Body of pancreas (tissue), 4 donors: Measurements from ENCODE around the gene POLD1. TPM values are rescaled to one million over a fixed set of nuclear protein-coding genes. Genes with fewer than 3 reads are reported as not detected.
"Not testable (repeated sequence)": the region's sequence is repeated elsewhere in the genome, so short reads cannot be mapped to it uniquely, and the experiment has no call there.

Experiments used
- ATAC-seq: fragments of 150-250 bp; one replicate; pipeline ENCODE4 v1.9.1; 2016
- DNase-seq, 4 donors: peaks; one replicate each; pipeline ENCODE4 v3.0.0-alpha.2; 2019
- H3K27ac ChIP-seq, 4 donors: fragments of 200-600 bp; sonication (generic); 1 replicate in 3 of 4; 2 replicates in 1 of 4; pipeline versions ENCODE4 v1.5.1 to v1.6.1; 2016 to 2019; ENCODE audit warnings: mild to moderate bottlenecking in 1 of 4, mixed read lengths in 1 of 4, moderate library complexity in 1 of 4
- H3K27me3 ChIP-seq, 2 donors: fragments of 200-600 bp; sonication (generic); one replicate each; pipeline ENCODE4 v1.6.0; 2016; ENCODE audit warnings: mild to moderate bottlenecking in 1 of 2
- H3K36me3 ChIP-seq, 2 donors: fragments of 200-600 bp; sonication (generic); replicated peaks in 1 of 2; 2 replicates each; pipeline ENCODE4 v1.5.1; 2016; ENCODE audit warnings: low read depth in 2 of 2; ENCODE audit not compliant: insufficient read depth in 1 of 2
- H3K4me1 ChIP-seq: fragments of 200-600 bp; sonication (generic); one replicate; pipeline ENCODE4 v1.6.0; 2016
- H3K4me3 ChIP-seq, 2 donors: fragments of 200-600 bp; sonication (generic); 1 replicate in 1 of 2; 2 replicates in 1 of 2; pipeline ENCODE4 v1.5.1; 2016 to 2019
- H3K9me3 ChIP-seq, 3 donors: fragments of 200-600 bp; sonication (generic); 1 replicate in 2 of 3; 2 replicates in 1 of 3; pipeline ENCODE4 v1.5.1; 2016
- CTCF ChIP-seq, 7 experiments: fragments of 450-650 bp in 4 of 7; fragments of 200-600 bp in 3 of 7; sonication (generic) in 3 of 7; IDR thresholded peaks; one replicate each; pipeline ENCODE4 v1.5.1; 2016 to 2019; ENCODE audit warnings: antibody characterized with exemption in 7 of 7
- POLR2A ChIP-seq, 3 donors: fragments of 450-650 bp; IDR thresholded peaks; one replicate each; pipeline ENCODE4 v1.6.1; 2016; ENCODE audit warnings: antibody characterized with exemption in 3 of 3, mild to moderate bottlenecking in 2 of 3
- WGBS, 2 donors: methylation state at CpG; one replicate each; pipeline ENCODE4 v1.1.5; 2017; 5-methylcytosine and 5-hydroxymethylcytosine counted together
- intact Hi-C: fragments of 100-400 bp; cut with DNase I; formaldehyde crosslinking; loops from one replicate; pipeline ENCODE4 v1.15.1; 2023
- total RNA-seq, 2 donors: library from RNA; depleted of rRNA; stranded (reverse); fragments of >200 nt; gene quantifications; one replicate each; pipeline ENCODE4 v1.1.0, GENCODE V29; 2016

POLD1 gene
- total RNA-seq: 10 to 100 TPM; 13.2 to 13.8 TPM

GRCh38 chr19:50383852-50384684 lies at the start of gene POLD1:
POLD1 (plus strand) TSS chr19:50384347; CDS start chr19:50398852, 14,505 bp downstream.
- intact Hi-C loops: no loop called here
- DNase-seq: peak; percentile 99 to 100 (median 100)
- Histone ChIP-seq H3K27me3 (no peaks in the 10 kb centered on the region), H3K4me1 (peaks cover 18% of the 10 kb centered on the region), H3K4me3 (peak within 1 kb of the TSS; percentile 48 to 53), H3K27ac (peak within 1 kb of the TSS; percentile 66 to 86 (median 74)), H3K36me3 (peaks cover 0 to 13% of the 10 kb centered on the region in 2 donors), H3K9me3 (no peaks in the 10 kb centered on the region)
- TF ChIP-seq POLR2A (IDR thresholded peaks at IDR 0.05) (peak in 2 of 3 donors; percentile 57), CTCF (IDR thresholded peaks at IDR 0.05) (peak in 2 of 7 experiments; percentile 2 to 7)
- 0 to 1% methylated on average over 41 to 77 of the region's 78 CpGs for WGBS, 2 donors
- peak; percentile 96 for ATAC-seq

GRCh38 chr19:50334741-50335421 lies 49.3 kb upstream of the POLD1 start:
- ATAC-seq (no peak), DNase-seq (no peak)
- TF ChIP-seq POLR2A (IDR thresholded peaks at IDR 0.05) (no peak), CTCF (IDR thresholded peaks at IDR 0.05) (no peak)
- H3K4me3 ChIP-seq: no peak overlapping the region
- H3K27ac ChIP-seq: no peak overlapping the region
- no peaks in the 10 kb centered on the region for H3K27me3 ChIP-seq
- no peaks in the 10 kb centered on the region for H3K36me3 ChIP-seq
- peaks cover 56% of the 10 kb centered on the region for H3K4me1 ChIP-seq
- 92 to 100% methylated on average over 7 to 11 of the region's 12 CpGs for WGBS, 2 donors
- H3K9me3 ChIP-seq: no peaks in the 10 kb centered on the region
- intact Hi-C loops: no loop called here

- intact Hi-C loops, DNase-seq, H3K9me3 ChIP-seq, H3K27me3 ChIP-seq, ATAC-seq, H3K36me3 ChIP-seq, H3K27ac ChIP-seq, H3K4me3 ChIP-seq: not testable (repeated sequence)
- WGBS, 2 donors: 74 to 87% methylated on average over 5 to 6 of the region's 6 CpGs
- H3K4me1 ChIP-seq: peaks cover 35% of the 10 kb centered on the region
Observed at GRCh38 chr19:50337031-50337430, 47.1 kb upstream of the POLD1 start.

GRCh38 chr19:50340331-50340730 lies 43.8 kb upstream of the POLD1 start:
- Histone ChIP-seq H3K9me3 (peaks cover 0 to 5% (median 0%) of the 10 kb centered on the region in 3 donors), H3K27ac (no peak overlapping the region), H3K36me3 (no peaks in the 10 kb centered on the region), H3K27me3 (no peaks in the 10 kb centered on the region), H3K4me3 (no peak overlapping the region), H3K4me1 (peaks cover 4% of the 10 kb centered on the region)
- no peak for TF ChIP-seq POLR2A (IDR thresholded peaks at IDR 0.05)
- TF ChIP-seq CTCF (IDR thresholded peaks at IDR 0.05): no peak
- ATAC-seq (no peak), DNase-seq (no peak)
- intact Hi-C loops: no loop called here

GRCh38 chr19:50341091-50341564 lies 43.0 kb upstream of the POLD1 start:
- H3K27ac ChIP-seq: no peak overlapping the region
- peaks cover 0 to 5% (median 0%) of the 10 kb centered on the region in 3 donors for H3K9me3 ChIP-seq
- ATAC-seq: no peak
- TF ChIP-seq POLR2A (IDR thresholded peaks at IDR 0.05) (no peak), CTCF (IDR thresholded peaks at IDR 0.05) (no peak)
- 69 to 71% methylated on average over 3 of the region's 3 CpGs for WGBS, 2 donors
- no peaks in the 10 kb centered on the region for H3K36me3 ChIP-seq
- H3K4me3 ChIP-seq: no peak overlapping the region
- no peaks in the 10 kb centered on the region for H3K27me3 ChIP-seq
- no peak for DNase-seq
- no peaks in the 10 kb centered on the region for H3K4me1 ChIP-seq
- intact Hi-C loops: no loop called here
